Keratinocyte (primary cell): Measurements from ENCODE around the gene RUFY2.

ENCODE experiments used
- EZH2 ChIP-seq: IDR thresholded peaks from one replicate; pipeline ENCODE4 v1.6.1; 2012; ENCODE audit warnings: inconsistent platforms, mild to moderate bottlenecking, low read length, moderate library complexity
- TF ChIP-seq, protein P1 (sequence below), 3 experiments: IDR thresholded peaks in 1 of 3; conservative IDR thresholded peaks in 1 of 3; optimal IDR thresholded peaks in 1 of 3; 2 replicates in 2 of 3; 3 replicates in 1 of 3; pipeline versions ENCODE3 to v1.5.1; 2011; ENCODE audit warnings: low read length in 3 of 3, mild to moderate bottlenecking in 3 of 3, moderate library complexity in 2 of 3, control low read depth in 1 of 3, inconsistent platforms in 1 of 3; ENCODE audit not compliant: insufficient read depth in 2 of 3; ENCODE audit errors: extremely low read depth in 1 of 3

DNA sequence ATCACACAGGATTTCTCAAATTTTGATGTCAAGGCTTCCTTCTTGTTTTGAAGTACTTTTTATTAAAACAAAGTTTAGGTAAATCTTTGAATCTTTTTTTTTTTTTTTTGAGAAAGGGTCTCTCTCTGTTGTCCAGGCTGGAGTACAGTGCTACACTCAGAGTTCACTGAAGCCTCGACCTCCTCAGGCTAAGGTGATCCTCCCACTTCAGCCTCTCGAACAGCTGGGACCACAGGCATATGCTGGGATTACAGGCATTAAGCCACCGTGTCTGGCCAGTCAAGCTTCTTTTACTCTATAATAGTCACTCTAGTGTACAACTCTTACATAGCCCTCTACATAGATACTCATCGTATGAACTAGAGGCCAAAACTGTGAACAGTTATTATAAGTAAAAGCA, 3.4 kb downstream of the RUFY2 start:
- TF ChIP-seq EZH2 = no peak
- TF ChIP-seq, protein P1, sequence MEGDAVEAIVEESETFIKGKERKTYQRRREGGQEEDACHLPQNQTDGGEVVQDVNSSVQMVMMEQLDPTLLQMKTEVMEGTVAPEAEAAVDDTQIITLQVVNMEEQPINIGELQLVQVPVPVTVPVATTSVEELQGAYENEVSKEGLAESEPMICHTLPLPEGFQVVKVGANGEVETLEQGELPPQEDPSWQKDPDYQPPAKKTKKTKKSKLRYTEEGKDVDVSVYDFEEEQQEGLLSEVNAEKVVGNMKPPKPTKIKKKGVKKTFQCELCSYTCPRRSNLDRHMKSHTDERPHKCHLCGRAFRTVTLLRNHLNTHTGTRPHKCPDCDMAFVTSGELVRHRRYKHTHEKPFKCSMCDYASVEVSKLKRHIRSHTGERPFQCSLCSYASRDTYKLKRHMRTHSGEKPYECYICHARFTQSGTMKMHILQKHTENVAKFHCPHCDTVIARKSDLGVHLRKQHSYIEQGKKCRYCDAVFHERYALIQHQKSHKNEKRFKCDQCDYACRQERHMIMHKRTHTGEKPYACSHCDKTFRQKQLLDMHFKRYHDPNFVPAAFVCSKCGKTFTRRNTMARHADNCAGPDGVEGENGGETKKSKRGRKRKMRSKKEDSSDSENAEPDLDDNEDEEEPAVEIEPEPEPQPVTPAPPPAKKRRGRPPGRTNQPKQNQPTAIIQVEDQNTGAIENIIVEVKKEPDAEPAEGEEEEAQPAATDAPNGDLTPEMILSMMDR (optimal IDR thresholded peaks at IDR 0.05 in 1 of 3, IDR thresholded peaks at IDR 0.05 in 1 of 3, conservative IDR thresholded peaks at IDR 0.05 in 1 of 3; ENCODE audit: extremely low read depth in 1 of 3, insufficient read depth in 2 of 3, low read length in 3 of 3) = no peak
